HG03039 (cell line): ENCODE results near the gene MAS1.
"Not testable (repeated sequence)": the region's sequence is repeated elsewhere in the genome, so short reads cannot be mapped to it uniquely, and the experiment has no call there.

Experiments
- ATAC-seq: cut with Tn5 transposase; IDR thresholded peaks from one replicate; pipeline ENCODE4 v1.9.1; 2021; ENCODE audit warnings: mild to moderate bottlenecking, moderate library complexity; ENCODE audit not compliant: unreplicated experiment

The MAS1 gene

DNA sequence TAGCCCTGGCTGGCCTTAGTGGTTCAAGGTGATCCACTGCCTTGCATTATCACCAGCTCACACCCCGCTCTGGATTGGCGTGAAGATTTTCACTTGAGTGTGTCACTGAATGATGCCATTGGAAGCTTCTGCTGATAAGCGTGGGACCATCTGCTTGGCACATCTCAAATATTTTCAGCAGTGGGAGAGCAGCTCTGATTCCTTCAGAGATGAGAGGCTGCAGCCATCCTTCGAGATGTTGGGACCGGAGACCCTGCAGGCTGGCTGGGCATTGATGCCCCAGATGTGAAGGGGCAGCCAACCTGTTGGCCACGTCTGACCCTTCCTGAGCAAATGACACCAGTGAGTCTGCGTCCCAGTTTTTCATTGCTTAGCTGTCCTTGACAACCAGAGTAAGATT is at the start of gene MAS1:
MAS1 (plus strand) TSS at position 197 of the 400 bp plus-strand sequence. CDS start 15,968 bp downstream, outside the sequence.
- no peak for ATAC-seq

DNA sequence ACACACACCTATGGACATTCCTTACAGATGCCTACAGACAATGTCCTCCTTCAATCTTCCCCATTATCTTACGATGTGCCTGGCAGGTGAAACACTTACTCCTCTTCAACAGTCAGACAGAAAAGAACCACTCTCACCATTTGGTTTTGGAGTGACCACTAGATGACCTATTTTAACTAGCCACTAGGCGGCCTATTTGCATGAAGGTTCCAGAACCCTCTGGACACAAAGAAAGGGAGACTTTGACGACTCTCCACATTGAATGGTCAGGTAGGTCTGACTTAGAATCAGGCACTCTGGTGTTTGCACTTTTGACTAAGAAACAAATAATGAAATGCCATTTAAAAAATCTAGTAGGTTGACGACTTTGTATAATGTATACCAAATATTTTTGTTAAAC is 48.8 kb upstream of the MAS1 start:
- no peak for ATAC-seq

DNA sequence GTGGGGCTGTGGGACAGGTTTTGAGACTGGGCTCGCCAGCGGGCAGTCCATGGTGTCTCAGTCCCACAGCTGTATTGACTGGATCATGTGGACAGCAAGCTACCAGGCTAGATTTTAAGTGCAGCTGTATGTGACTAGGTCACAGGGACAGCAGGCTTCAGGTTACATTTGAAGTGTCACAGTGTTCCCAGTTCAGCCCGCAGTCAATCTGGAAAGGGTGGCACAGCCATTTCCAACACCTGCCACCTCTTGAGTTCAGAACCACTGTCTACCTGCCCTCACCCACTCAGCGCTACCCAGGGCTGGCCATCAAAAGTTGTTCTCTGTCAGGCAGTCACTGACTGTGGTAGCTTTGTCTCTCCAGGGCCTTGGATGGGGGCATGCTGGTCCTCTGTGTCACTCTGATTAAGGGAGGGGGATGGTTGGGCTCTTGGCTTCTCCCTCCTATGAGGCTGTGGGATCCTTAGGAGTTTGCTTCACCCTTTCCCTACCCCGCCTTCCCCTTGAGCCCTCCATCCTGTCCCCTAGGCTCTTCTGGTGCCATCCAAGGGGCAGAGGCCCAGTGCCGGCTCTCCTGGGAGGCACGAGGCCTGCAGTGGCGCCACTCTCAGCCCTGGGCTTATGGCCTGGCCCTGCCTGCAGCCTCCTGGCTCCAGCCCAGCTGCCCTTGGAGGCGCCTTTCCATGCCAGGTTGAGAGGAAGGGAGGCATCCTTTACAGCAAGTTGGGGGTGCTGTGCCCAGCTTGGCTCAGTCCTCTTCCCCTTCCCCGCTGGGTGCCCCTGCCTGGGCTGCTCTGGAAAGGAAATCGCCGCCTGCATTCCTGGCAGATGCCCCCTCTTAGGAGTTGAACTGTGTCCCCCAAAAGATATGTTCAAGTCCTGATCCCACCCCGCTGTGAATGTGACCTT is 45.8 kb upstream of the MAS1 start:
- ATAC-seq, result no peak

DNA sequence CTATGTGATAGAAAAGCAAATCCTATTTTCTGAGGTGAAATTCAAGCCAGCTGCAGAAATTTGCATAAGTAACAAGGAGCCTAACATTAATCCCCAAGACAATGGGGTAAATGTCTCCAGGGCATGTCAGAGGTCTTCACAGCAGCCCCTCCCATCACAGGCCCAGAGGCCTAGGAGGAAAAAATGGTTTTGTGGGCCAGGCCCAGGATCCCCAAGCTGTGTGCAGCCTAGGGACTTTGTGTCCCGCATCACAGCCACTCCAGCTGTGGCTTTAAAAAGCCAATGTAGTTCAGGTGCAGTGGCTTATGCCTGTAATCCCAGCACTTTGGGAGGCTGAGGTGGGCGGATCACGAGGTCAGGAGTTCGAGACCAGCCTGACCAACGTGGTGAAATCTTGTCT is 42.2 kb upstream of the MAS1 start:
- ATAC-seq, result not testable (repeated sequence)

DNA sequence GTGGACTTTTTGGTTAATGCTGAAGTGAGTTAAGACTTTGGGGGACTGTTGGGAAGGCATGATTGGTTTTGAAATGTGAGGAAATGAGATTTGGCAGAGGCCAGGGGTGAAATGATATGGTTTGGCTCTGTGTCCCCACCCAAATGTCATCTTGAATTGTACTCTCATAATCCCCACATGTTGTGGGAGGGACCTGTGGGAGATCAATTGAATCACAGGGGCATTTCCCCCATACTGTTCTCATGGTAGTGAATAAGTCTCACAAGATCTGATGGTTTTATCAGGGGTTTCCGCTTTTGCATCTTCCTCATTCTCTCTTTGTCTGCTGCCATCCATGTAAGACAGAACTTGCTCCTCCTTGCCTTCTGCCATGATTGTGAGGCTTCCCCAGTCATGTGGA is 40.9 kb upstream of the MAS1 start:
- ATAC-seq, result not testable (repeated sequence)

DNA sequence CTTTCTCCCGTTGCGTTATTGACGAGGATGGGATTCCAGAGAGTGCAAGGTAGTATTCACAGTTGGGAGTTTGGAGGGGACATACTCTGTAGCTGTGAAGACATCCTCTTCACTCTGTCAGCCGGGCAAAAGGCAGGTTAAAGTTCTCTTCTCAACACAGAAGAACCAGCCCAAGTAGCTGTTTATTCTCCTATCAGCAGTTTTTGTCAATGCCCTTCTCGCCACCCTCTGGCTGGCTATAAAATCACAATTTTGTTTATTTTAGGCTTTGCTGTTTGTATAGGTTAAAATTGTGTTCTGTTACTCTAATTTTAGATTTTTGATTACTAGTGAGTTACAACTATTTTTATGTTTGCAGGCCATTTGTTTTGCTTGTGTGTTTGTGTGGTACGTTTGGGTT is 37.9 kb upstream of the MAS1 start:
- ATAC-seq, result no peak

DNA sequence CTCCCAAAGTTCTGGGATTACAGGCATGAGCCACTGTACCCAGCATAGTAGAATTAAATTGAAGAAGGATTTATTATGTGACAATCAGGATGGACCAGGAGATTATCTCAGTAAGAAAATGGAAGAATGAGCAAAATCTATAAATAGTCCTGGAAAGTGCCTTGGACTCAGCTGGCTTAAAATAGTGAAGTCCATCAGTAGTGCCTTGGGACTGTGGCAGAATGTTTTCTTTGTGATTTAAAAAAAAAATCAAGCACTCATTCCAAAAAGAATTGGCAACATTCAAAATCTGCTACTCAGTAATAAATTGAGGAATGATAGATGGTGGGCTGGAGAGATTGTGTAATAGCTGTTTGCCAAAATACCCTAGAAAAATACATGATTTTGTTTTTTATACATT is 37.0 kb upstream of the MAS1 start:
- no peak for ATAC-seq

DNA sequence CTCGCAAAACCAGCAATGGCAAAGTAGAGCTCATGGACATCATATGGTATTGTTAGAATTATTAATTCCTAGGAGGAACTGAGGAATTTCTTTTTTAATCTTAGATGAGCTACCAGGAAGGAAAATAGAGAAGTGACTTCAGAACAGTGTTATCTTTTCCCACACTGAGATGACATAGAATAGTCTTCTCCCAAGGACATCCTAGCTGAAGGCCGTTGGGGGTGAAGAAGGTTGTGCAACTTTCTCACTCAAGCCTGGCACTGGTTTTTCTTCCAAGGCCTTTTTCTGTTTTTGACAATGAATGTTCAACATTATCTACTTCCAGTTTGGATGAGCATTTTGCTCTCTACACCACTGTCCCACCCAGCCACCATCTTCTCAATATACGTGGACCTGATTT is 35.8 kb upstream of the MAS1 start:
- no peak for ATAC-seq

DNA sequence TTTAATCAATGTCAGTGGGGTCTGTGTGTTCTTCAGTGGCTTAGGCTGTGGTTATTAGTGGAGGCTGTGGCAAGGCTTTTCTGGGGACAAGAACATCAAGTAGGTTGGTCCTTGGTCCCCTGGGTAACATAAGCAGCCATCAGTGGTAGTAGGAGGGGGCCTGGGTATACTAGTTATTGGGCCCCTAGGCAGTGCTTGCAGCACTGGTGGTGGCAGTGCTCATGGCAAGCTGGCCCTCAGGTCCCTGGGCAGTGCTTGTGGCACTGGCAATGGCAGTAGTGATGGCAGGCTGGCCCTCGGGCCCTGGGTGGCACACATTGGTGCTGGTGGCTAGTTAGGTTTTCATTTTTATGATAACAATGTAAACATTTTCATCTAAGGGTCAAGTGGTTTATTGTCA is 32.5 kb upstream of the MAS1 start:
- ATAC-seq, result no peak

DNA sequence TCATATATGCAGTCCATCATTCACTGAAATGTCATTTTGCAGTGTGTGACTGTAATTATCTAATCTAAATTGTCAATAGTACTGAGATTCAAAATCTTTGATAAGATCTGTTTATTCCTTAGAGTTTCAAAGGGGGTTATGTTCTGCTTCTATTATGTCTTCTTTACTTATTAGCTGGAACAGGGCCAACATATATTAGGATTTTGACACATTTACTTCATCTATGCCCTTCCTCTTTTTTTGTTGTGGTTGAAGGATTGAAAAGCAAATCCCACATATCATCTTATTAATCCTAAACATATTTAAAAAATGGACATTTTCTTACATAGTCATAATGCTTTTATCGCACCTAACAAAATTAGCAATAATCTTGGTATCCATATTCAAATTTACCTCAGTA is 30.3 kb upstream of the MAS1 start:
- no peak for ATAC-seq

DNA sequence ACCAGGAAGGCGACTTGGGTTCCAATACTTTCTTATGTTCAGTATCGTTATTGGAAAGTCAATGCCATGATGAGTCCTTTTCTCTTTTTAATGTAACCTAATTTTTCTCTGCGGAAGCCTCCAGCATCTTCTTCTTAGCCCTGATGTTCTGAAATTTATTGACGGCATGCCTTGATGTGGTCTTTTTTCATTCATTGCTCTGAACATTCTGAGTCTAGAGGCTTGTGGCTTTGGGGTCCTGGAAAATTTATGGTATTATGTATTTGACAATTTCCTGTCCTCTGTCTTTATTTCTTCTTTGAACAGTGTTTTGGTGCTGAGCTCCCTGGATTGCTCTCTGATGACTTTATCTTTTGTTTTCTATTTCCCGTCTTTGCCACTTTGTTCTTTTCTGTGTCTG is 28.7 kb upstream of the MAS1 start:
- no peak for ATAC-seq

DNA sequence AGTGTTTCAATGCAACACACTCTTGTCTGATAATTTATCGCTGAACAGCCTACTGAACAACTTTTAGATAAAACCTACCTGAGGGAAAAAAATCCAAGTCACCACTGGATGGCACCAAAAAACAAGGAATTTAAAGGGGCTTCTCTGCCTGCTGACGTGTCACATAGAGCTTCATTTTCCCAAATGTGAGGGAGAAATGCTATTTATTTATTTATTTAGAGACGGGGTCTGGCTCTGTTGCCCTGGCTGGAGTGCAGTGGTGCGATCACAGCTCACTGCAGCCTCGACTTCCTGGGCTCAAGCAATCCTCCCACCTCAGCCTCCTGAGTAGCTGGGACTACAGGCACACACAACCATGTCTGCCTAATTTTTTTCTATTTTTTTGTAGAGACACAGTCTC is 27.4 kb upstream of the MAS1 start:
- not testable (repeated sequence) for ATAC-seq

DNA sequence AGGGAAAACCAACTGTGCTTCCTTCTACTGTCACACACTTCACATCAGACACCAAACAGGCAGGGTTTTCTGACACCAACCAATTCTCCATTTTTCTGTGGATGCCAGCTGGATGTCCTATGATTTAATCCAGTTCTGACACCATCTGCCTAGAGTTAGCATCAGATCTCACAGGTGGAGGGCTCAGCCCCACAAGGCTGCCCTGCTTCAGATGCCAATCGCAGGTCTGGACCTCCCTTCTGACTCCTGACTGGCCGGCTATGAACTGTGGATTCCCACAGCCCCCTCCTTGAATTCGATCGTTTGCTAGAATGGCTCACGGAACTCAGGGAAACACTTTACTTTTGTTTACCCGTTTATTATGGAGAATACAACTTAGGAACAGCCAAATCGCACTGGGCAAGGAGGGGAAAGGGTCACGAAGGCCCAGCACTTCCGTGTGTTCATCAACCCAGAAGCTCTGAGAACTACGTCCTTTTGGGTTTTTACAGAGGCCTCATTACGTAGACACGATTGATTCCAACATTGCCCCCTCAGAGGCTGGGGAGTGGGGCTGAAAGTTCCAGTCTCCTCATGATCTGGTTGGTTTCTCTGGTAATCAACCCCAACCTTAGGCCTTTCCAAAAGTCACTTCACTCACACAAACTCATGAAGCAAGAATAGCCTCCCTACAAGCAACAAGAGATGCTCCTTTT is 25.4 kb upstream of the MAS1 start:
- ATAC-seq, result no peak

DNA sequence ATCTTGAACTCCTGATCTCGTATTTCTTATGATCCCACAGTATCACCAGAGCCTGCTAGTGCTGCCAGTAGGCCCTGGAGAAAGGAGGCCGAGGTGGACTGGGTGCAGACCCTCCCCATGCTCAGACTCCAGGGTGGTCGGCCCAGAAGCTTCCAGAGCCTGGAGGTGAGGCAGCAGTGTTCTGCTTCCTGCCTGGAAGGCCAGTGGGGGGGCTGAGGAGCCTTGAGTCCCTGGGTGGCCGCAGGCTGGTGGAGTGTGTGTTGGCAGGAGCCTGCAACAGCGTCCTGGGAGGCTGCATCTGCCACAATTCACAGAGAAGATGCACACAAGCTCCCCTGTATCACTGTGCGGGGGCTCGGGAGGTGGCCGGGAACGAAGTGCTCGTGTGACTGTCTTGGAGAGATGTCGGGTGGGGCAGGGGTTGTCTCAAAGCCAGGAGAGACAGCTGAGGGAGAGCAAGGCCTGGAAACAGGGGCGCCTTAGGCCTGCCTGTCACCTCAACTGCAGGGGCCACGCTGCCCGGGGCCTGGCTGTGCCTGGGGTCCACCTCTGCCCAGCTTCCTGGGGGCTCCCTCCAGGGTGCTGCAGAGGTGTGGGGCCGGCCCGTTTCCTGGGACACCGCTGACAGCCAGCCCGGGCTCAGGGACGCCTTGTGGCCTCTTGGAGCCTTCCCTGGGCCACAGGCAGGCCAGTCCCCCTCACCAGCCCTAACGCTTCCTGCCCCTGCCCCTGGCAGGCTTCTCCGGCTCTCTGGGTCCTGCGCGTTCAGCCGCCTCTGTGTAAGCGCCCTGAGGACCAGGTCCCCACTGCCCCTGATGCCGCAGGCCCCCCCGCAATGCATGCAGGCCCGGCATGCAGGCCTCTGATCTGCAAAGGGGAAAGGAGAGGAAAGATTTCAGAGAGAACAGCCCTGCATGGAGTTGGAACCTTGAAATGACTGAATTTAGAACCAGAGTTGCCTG is 24.2 kb upstream of the MAS1 start:
- no peak for ATAC-seq

DNA sequence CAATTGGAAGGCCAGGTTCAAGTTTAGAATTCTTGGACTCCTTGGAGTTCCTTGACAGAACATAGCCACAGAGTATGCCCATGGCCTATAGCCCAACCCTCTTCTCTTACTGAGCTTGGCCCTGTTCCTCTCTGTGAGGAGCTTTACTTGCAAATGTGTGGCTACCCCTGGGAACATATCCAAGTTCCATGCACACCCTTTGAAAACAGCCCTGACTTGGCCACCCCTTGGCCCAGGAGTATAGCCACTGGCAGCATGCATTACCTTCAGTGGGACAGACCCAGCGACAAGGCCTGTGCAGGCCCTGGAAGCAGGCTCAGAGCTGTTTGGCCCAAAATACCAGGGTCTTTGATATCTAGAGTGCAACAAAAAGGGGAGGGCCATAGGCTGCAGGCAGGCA is 19.5 kb upstream of the MAS1 start:
- no peak for ATAC-seq

DNA sequence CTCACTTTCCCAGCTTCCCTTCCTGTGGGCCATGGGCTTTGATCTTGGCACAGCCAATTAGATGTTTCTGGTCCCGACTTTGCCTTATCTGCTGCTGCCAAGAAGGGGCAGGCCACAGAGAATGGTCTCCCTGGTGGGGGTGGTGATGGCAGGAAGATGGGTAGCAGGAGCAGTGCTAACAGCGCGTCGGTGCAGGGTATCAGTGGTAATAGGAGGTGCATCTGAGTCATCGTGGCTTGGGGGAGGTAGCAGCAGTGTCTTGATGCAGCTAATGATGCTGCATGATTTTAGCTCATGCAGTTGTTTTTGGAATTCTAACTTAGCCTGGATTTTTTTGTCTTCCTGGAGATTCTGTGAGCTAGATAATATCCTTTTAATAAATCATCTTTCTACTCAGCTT is 18.9 kb upstream of the MAS1 start:
- no peak for ATAC-seq

DNA sequence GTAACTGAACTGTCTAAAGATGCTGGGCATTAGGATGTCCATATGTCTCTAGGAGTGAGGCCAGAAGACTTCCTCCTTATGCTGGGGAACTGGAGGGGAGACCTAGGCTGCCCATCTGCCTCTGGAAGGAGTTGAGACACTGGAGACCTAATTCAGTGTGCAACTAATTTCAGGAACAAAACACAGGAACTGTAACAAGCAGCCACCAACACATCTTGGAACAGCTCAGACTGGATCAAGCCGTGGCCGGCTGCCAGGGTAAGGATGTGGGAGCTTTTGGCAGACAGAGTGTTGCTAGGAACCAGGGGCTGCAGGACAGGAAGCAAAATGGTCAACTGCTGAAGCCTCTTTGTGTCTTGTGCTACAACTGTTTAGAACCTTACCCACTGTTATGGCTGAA is 16.4 kb upstream of the MAS1 start:
- no peak for ATAC-seq

DNA sequence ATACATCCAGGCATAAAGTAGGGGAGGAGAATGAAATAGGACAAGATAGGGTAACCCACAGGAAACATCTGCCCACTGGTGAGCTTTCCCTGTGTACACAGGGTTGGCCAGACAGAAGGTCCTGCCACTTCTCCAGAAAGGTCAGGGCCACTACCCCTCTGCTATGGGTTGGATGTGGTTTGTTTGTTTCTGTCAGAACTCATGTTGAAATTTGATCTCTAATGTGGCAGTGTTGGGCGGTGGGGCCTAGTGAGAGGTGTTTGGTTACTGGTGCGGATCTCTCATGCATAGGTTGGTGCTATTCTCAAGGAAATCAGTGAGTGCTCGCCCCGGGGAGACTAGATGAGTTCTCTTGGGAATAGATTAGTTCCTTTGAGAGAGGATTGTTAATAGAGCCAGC is 15.6 kb upstream of the MAS1 start:
- no peak for ATAC-seq

DNA sequence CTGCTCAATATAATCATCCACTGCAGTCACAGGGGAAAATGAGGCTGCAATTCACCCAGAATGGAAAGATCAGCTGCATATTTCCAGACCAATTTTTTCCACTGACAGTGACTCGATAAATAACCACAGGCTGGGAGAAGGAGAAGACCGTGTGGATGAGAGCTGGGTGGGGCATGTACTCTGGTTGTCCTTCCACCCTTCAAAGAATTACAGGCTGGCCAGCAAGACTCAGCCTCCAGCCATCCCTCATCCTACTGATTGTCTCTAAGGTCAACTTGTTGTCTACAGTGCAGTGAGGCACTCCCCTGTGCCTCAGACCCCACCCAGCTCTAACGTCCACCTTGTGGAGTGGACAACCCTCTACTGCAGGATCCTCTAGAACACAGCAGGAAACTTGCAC is 14.5 kb upstream of the MAS1 start:
- no peak for ATAC-seq

DNA sequence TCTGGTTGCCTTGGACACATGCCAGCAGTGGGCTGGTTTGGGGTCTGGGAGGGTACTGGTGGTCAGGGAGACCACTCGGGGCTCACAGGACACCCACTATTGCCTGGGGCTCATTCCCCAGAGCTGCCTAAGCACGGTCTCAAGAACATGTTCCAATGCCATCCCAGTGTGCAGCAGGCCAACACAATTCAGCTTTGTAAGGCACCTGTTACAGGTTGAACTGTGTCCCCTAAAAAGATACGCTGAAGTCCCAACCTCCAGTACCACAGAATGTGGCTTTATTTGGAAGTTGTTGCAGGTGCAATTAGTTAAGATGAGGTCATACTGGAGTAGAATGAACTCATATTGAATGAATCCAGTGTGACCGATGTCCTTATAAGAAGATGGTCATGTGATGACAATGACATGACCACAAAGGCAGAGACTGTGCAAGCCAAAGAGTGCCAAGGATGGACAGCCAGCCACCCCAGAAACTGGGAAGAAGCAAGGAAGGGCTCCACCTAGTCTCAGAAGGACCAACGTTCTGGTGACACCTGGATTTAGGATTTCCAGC is 13.5 kb upstream of the MAS1 start:
- no peak for ATAC-seq

DNA sequence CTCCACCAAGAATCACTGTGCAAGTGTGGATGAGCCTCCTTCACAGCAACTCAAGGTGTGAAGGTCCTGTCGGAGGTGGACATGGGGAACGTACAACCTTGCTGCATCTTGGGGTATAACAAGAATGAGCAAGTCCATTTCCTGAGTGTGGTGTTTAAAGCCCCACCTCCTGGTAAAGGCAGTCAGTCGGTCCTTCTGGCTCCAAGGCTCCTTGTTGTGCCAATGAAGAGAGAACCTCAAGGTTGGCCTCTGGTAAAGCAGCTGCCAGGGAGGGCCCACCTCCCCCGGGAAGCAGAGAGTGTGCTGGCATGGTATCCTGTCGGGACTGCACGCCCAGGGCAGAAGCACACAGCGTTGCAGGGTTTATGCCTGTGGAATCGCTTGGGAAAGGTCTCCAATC is 12.4 kb upstream of the MAS1 start:
- ATAC-seq, result no peak
